ENCODE results near the gene CKAP4.
"Not testable (repeated sequence)": the region's sequence is repeated elsewhere in the genome, so short reads cannot be mapped to it uniquely, and the experiment has no call there.

CKAP4 gene

GRCh38 chr12:106247674-106248311, at the start of gene CKAP4:
CKAP4 (minus strand) TSS chr12:106248020; CDS start chr12:106247851, 169 bp downstream.
- DNase-seq, result peak; percentile 65

- DNase-seq, result no peak
Measured at GRCh38 chr12:106297075-106297474, 49.3 kb upstream of the CKAP4 start.

- DNase-seq, result no peak
Measured at GRCh38 chr12:106296179-106296877, 48.5 kb upstream of the CKAP4 start.

GRCh38 chr12:106292339-106292738, 44.5 kb upstream of the CKAP4 start:
- no peak for DNase-seq

- DNase-seq, result no peak
Measured at GRCh38 chr12:106291342-106291741, 43.5 kb upstream of the CKAP4 start.

GRCh38 chr12:106290666-106291065, 42.8 kb upstream of the CKAP4 start:
- DNase-seq, result no peak

GRCh38 chr12:106289196-106289681, 41.4 kb upstream of the CKAP4 start:
- DNase-seq, result no peak

GRCh38 chr12:106288494-106289195, 40.8 kb upstream of the CKAP4 start:
- DNase-seq, result no peak

- no peak for DNase-seq
Measured at GRCh38 chr12:106288101-106288493, 40.3 kb upstream of the CKAP4 start.

GRCh38 chr12:106287364-106287763, 39.5 kb upstream of the CKAP4 start:
- DNase-seq, result no peak

GRCh38 chr12:106286576-106287162, 38.8 kb upstream of the CKAP4 start:
- DNase-seq, result not testable (repeated sequence)

- DNase-seq, result no peak
Measured at GRCh38 chr12:106285982-106286381, 38.2 kb upstream of the CKAP4 start.

- DNase-seq, result peak; percentile 89
Measured at GRCh38 chr12:106284358-106285105, 36.7 kb upstream of the CKAP4 start.

- DNase-seq, result peak; percentile 56
Measured at GRCh38 chr12:106282457-106283097, 34.8 kb upstream of the CKAP4 start.

- no peak for DNase-seq
Measured at GRCh38 chr12:106281804-106282203, 34.0 kb upstream of the CKAP4 start.

GRCh38 chr12:106281056-106281782, 33.4 kb upstream of the CKAP4 start:
- DNase-seq, result no peak

- DNase-seq, result no peak
Measured at GRCh38 chr12:106280106-106280505, 32.3 kb upstream of the CKAP4 start.

GRCh38 chr12:106276032-106276740, 28.4 kb upstream of the CKAP4 start:
- no peak for DNase-seq

GRCh38 chr12:106275458-106275857, 27.6 kb upstream of the CKAP4 start:
- DNase-seq, result no peak

GRCh38 chr12:106274575-106275121, 26.8 kb upstream of the CKAP4 start:
- DNase-seq, result no peak

Data from NCI-H2171 treated with DMSO at 0.1 percent for 48 hours (cell line).